GM12873 (cell line): ENCODE data around the gene INSYN1.
A peak's percentile ranks its signal among the peaks of the same experiment; 100 is the strongest.

ENCODE experiments used
- CTCF ChIP-seq: IDR thresholded peaks from 2 replicates; pipeline ENCODE4 v1.5.1; 2012; ENCODE audit warnings: low read depth, mild to moderate bottlenecking, moderate library complexity, low read length, control low read depth; ENCODE audit not compliant: insufficient read depth; ENCODE audit errors: missing control alignments

Gene INSYN1

GRCh38 chr15:73727330-73727976, 25.7 kb downstream of the INSYN1 start:
- no peak for TF ChIP-seq CTCF

- TF ChIP-seq CTCF = no peak
These were observed 28.9 kb downstream of the INSYN1 start for GRCh38 chr15:73724212-73724611.

GRCh38 chr15:73723191-73723590, 30.0 kb downstream of the INSYN1 start:
- TF ChIP-seq CTCF = no peak

GRCh38 chr15:73722425-73722824, 30.7 kb downstream of the INSYN1 start:
- no peak for TF ChIP-seq CTCF

DNA sequence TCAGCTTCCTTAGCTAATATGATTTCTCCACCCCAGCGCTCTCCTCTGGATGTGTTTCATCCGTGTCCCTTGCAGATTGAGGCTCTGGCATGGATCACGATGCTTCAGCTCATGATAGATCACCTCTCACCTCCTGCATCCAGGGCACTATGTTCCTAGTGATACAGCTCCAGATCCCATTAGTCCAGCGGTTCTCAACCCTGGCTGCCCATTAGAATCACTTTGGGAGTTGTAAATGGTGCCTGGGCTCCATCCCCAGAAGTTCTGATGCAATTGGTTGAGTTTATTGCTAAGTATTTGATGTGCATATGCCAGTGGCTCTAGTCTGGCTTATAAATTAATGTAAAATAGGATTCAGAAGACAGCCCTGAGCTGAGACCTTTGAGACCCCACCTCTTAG, 34.5 kb downstream of the INSYN1 start:
- TF ChIP-seq CTCF = no peak

GRCh38 chr15:73717802-73718201, 35.3 kb downstream of the INSYN1 start:
- TF ChIP-seq CTCF = peak; percentile 39

DNA sequence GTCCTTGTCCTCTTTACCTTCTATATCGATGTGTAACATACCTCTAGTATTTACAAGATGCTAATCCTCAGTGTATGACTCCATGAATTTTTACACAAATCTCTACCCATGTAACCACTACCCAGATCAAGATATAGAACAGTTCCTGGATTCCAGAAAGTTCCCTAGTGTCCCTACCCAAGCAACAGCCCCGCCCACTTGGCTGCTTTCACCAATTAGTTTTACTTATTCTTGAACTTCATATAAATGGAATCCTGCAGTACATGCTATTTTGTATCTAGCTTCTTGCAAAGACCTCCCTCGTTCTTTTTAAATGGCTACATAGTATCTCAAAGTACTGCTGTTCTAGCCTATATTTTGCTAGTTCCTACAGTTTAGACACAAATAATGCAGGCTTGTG, 35.9 kb downstream of the INSYN1 start:
- TF ChIP-seq CTCF = no peak
